Adrenal gland (tissue), 5 donors: ENCODE results near the gene LPO.

Source experiments
- POLR2A ChIP-seq, 2 donors: fragments of 450-650 bp; IDR thresholded peaks; one replicate each; pipeline ENCODE4 v1.6.1; 2017; ENCODE audit warnings: antibody characterized with exemption in 2 of 2, mild to moderate bottlenecking in 2 of 2, moderate library complexity in 1 of 2
- TF ChIP-seq, protein P1 (sequence below), 6 experiments: fragments of 450-650 bp in 4 of 6; fragments of 200-600 bp in 2 of 6; sonication (generic) in 1 of 6; IDR thresholded peaks; 1 replicate in 5 of 6; 2 replicates in 1 of 6; pipeline versions ENCODE4 v1.5.1 to v1.8.0; 2016 to 2021; ENCODE audit warnings: antibody characterized with exemption in 6 of 6, mild to moderate bottlenecking in 2 of 6, moderate library complexity in 1 of 6
- donor health status: DM: no; HTN: no; CAD: no.

DNA sequence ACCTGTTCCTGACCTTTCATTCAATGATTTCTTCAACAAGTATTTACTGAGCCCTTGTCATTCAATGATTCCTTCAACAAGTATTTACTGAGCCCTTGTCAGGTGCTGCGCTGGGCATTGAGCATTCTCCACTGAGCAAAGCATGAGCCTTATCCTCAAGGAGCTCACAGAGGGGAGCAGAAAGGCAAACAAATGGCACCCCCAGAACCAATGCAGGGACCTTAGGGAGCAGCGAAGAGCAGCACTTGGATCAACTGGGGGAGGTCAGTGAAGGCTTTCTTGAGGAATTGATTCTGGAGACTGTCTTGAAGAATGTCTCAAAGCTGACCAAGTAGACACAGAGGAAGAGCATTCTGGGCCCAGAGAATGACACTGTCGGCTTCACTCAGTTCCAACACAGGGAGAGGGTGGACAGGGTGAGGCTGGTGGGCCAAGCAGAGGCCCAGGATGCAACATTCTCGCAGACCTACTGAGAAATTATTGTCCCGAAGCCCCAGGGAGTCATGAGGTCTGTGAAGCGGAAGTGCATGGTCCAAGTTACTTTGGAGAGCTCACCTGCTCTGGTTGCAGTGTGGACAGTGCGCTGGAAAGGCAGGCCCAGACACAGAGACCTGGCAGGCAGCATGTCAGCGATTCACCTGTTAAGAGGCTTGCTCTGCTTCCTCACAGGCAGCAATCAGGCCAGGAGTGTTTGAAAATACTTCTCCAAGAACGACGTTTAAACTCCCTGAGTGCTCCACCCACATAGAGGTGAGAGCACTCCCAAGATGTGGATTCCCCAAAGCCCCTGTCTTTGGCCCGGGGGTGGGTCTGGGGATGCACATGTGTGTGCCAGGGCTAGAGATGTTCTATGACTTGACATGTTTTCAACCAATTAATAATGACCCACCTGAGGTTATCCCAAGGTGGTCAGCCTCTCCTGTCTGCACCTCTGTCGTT, 45.6 kb downstream of the LPO start:
- TF ChIP-seq POLR2A (IDR thresholded peaks at IDR 0.05) = no peak
- TF ChIP-seq, protein P1, sequence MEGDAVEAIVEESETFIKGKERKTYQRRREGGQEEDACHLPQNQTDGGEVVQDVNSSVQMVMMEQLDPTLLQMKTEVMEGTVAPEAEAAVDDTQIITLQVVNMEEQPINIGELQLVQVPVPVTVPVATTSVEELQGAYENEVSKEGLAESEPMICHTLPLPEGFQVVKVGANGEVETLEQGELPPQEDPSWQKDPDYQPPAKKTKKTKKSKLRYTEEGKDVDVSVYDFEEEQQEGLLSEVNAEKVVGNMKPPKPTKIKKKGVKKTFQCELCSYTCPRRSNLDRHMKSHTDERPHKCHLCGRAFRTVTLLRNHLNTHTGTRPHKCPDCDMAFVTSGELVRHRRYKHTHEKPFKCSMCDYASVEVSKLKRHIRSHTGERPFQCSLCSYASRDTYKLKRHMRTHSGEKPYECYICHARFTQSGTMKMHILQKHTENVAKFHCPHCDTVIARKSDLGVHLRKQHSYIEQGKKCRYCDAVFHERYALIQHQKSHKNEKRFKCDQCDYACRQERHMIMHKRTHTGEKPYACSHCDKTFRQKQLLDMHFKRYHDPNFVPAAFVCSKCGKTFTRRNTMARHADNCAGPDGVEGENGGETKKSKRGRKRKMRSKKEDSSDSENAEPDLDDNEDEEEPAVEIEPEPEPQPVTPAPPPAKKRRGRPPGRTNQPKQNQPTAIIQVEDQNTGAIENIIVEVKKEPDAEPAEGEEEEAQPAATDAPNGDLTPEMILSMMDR (IDR thresholded peaks at IDR 0.05) = no peak
